GM20431 (cell line): ENCODE results near the gene TMEM63C.
"Not testable (repeated sequence)": the region's sequence is repeated elsewhere in the genome, so short reads cannot be mapped to it uniquely, and the experiment has no call there.

ENCODE experiments used
- in situ Hi-C: fragments of 300-500 bp; cut with MseI, MboI; formaldehyde crosslinking; loops from one replicate; pipeline ENCODE4 v1.15.0; 2020; ENCODE audit warnings: low sequenced_read_pairs; ENCODE audit not compliant: unreplicated experiment

TMEM63C gene

DNA sequence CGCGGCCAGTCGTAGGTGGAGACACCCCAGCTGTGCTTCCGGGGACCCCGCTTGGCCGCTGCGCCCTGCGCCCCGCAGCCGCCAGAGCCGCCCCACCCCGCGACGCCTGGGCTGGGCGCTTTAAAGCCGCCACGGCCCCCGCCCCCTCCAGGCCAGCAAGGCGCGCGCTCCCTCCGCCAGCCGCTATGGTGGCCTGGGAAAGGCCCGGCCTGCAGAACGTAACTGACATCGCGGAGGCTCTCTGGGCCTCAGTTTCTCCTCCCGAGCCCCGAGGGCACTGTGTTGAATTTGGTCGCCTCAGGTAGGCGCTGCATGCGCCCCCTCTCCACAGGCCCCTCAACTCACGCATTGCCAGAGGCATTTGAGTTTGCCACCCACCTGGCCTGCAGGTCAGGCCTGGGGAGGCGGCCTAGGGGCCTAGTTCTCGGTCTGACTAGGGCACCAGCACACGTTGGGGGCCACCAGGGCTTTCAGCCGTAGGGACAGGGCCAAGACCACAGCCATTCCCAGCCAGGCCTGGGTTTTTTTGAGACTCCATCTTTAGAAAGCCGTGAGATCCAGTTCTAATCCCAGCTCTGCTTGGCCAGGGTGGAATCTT is 89.6 kb downstream of the TMEM63C start, which contains the start of gene NGB:
Gene NGB (minus strand): TSS at position 94 of the 598 bp plus-strand sequence. CDS start 269 bp downstream, outside the sequence.
- in situ Hi-C loops, result no loop called here

DNA sequence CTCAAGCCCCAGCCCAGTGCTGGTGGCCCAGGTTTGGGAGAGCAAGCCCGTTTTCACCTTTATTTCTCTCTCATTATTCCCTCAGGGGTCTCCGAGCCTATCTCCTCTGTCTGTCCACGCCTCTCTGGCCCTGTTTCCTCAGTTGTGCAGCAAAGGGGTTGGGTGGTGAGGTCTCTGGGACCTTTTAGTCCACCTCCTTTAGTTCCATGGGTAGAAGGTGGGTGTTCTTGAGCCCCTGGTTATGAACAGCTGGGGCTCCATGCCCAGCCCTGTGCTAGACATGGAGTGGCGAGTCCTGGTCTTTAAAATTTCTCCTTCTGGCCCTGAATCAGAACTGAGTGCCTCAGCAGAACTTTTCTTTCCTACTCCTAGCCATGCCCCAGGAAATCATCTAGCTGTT is 90.7 kb downstream of the TMEM63C start:
- in situ Hi-C loops, result no loop called here

DNA sequence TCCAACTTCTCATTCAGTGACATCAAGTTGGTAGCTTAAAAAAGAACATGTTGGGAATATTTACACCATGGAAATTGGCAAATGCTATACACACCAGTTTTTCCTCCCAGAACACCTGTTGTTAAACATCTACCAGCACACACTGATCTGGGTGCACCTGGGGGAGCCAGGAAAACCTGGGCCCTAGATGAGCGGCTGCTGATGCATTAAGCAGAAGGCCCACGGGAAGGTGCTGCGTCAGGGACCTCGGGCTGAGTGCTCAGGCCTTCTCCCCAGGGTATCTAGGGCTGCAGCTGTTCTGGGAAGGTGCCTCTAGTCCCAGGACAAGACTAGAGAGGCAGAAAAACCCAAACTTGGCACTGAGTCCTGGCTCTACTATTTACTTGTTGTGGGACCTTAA is 92.2 kb downstream of the TMEM63C start:
- in situ Hi-C loops, result no loop called here

DNA sequence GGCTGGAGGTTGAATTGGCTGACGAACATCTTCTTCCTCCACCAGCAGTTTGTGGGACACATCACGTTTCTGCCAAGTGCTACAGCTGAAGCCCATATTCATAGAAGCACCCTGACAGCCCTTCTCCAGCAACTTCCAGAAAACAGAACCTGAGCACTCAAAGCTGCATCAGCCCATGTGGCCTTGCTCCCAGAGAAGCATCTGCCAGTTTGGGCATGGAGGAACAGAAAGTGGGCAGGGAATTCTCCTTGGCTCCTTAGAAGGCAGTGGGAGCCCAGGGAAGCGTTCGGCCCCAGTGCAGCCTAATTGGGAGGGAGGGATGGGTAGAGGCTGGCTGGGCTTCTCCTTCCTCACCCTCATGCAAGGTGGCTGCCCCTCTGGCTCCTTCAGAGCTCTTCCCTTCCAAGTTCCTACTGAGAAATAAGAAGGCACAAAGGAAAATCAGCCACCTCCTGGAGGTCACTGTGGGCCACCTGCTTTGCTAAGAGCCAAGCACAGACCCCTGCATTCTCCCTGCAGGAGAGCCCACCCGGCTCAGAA is 93.5 kb downstream of the TMEM63C start:
- in situ Hi-C loops, result no loop called here

- in situ Hi-C loops, result no loop called here
Measured at GRCh38 chr14:77275601-77276017, 94.0 kb downstream of the TMEM63C start.

DNA sequence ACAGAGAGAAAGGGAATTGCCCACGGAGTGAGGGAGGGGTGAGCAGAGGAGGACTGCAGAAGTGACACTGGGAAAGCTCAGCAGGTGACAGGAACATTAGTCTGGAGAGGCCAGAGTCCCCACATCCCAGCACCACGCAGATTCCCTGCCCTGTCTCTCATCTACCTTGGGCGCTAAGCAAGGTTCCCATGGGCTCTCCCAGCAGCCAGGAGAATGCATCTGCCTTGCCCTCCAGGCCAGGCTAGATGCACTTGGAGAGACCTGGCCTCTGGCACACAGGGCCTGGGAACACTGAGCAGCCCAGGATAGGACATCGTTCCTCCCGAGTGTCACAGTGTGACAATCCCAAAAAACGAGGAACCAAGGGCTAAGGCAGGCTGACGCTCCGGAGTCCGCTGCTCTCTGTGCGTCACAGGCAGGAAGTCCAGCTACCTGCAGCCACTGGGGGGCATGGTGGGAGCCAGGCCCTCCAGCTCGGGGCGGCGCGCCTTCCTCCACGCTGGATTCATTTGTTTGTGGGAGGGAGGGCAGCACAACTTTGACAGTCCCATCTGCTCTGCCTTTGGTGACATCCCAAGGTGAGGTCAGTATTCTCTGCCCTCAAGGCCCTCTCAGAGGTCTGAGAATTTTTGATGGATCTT is 94.8 kb downstream of the TMEM63C start:
- in situ Hi-C loops, result no loop called here

DNA sequence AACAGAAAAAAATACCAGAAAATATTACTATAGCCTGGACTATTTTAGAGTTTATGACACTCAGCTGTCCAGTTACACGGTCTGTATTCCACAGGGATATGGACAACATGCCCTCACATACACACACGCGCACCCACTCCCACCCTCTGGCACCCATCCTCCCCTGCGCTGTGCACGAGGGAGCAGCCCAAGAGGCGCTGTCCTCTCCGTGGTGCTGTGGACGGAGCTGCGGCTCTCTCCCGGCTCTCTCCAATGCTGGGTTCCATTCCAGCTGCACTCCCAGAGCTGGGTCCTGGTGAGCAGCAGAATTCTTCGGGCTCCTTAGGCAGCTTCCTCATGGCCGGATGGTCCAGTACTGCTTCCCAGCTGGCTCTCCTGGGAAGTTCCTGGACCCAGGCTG is 95.4 kb downstream of the TMEM63C start:
- in situ Hi-C loops, result no loop called here

DNA sequence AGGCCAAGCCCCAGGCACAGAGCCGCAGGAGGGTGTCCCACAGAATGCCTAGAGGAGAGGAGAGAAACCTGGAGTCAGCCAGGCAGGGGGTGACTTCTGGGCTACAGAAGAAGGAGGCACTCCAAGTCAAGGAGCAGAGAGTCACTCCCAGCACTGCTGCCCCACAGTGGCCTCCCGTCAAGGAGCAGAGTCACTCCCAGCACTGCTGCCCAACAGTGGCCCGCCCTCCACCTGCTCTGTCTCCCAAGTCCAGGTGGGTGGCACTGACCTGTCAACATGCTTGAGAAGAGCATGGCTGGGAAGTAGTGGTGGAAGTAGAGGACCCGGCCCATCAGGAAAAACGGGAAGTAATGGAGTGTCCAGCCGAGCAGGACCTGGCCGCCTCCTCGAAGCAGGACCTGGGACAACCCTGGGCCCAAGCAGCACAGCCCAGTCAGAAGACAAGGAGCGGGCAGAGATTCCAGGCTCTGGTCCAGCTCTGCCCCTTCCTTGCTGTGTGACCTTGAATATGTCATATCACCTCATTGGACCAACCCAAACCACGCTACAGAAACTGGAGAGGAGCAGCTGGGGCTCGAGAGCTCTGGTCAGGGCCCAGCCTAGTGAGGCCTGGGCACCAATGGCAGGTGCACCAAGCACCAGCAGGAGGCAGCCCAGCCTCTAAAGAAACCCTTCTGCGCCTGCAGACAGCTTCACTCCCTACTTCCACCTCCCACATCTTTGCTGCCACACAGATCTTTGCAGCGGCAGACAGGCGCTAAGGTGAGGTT is 97.0 kb downstream of the TMEM63C start:
- in situ Hi-C loops, result no loop called here

GRCh38 chr14:77279719-77280118 is 98.1 kb downstream of the TMEM63C start:
- in situ Hi-C loops, result no loop called here

GRCh38 chr14:77280921-77281320 is 99.3 kb downstream of the TMEM63C start:
- in situ Hi-C loops, result not testable (repeated sequence)

DNA sequence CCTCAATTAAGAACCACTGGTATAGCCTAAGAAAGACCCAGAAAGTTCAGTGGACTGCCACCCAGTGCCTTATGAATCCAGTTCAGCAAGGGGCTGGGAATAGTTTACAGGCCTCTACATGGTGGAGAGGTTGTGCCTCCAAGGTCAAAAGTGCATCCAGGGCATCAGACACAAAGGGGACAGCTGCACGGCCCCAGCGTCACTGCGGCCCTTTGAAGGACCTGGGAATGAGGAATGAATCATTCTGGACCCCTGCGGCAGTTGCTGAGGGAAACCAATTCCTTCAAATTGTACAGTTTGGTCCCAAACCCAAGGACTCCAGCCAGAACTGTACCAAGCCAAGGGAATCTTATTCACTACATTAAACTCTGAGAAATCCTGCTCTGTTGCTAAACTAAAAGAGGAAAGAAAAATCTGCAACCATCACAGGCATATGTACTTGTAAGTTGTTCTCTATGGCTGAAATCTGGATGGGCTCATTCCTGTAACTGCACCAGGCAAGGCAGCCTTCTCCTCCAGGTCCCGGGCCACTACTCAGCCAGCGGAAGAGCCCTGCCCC is 100.3 kb downstream of the TMEM63C start:
- in situ Hi-C loops, result no loop called here

- in situ Hi-C loops, result no loop called here
Measured at GRCh38 chr14:77284066-77284465, 102.5 kb downstream of the TMEM63C start.

GRCh38 chr14:77284466-77284865 is 102.9 kb downstream of the TMEM63C start:
- in situ Hi-C loops, result no loop called here

DNA sequence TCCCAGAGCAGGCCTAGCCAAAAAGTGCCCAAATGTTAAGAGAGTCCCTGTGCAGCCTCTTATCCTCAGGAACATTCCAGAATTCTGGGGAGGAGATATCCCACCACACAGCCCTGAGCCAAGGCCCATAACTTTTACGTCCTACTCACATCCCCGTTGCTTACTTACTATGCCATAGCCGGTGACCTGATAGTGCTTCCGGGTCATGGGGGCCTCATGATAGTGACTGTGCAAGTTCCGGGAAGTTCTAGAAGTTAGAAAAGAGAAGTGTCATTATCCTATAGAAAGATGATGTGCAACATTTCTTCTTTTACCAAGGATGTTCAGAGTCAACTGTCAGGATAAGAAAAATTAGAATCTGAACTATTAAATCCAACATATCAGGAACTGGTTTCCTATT is 105.0 kb downstream of the TMEM63C start:
- in situ Hi-C loops, result no loop called here

DNA sequence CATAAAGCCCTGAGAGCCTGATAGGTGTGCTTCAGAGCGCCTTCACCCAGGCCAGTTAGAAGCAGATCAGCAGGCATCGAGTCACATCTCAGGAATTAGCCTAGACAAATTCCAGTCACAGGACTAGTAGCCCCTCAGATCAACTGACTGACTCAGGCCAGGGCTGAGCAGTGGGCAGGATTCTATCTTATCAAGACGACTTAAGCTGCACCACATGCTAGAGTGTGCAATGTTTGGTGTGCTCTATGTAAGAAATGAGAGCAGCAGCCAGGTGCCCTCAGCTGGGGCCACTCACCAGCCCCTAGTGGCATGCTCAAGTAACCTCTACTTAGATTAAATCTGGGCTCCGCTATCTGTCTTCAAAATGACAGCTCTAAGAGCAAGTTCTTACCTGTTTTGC is 109.1 kb downstream of the TMEM63C start:
- in situ Hi-C loops, result no loop called here

DNA sequence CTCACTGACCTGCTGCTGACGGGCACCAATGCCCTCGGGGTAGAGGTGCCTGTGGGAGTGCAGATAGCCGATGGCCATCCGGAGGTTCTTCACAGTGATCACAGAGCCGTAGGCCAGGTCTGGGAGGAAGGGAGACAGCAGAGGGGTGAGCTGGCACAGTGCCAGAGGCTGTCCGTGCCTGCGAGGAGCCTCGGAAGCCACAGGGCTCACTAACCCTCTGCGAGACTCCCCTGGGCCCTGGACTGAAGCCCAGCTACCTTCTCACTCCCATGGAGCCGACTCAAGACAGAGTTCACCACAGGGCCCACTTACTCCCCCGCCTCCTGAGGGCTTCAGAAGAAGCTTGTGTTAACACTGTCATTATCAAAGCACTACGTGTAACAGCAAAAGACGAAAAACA is 114.6 kb downstream of the TMEM63C start:
- in situ Hi-C loops, result no loop called here

DNA sequence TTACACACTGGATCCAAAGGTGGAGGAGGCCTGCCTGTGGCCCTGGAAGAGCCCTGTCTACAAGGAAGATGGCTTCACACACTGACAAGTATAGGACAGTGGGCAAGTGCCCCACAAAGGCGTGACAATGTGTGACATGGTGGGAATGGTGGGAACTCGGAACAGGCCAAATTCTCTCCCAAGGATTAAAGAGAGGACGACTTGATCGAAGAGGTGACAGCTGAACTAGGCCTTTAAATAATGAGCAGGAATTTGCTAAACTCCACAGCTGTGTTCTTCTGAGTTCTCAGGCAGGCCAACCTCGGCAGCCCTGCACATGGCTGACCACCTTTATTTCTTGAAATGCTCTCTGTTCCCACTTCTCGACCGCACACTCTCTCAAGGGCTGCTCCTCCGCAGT is 115.3 kb downstream of the TMEM63C start:
- in situ Hi-C loops, result no loop called here

- in situ Hi-C loops, result no loop called here
Measured at GRCh38 chr14:77299771-77300170, 118.2 kb downstream of the TMEM63C start.

DNA sequence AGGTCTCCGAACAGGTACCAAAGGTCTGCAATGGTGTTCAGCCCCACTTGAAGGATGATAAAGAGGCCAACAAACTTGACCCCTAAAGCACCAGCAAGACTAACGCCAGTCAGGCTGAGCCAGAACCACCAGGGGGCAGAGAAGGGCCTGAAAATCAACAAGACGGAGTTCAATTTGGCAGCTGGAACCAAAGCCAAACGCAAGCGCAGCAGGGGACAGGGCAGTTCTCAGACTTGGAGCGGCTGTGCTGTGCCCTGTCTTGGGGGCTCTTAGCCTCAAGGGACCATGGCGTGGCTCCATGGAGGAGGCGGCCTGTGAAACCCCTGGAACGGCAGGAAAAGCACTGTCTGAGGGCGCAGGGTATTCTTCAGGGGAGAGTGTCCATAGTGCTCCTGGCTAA is 119.5 kb downstream of the TMEM63C start:
- in situ Hi-C loops, result no loop called here

- in situ Hi-C loops, result no loop called here
Measured at GRCh38 chr14:77302926-77303325, 121.3 kb downstream of the TMEM63C start.
